Measurements from ENCODE around the gene ATP9B. TPM values are rescaled to one million over a fixed set of nuclear protein-coding genes. Genes with fewer than 3 reads are reported as not detected.

The ATP9B gene
- total and polyA plus RNA-seq, 8 donors, result 29.2 to 41.5 (median 38.3) TPM

DNA sequence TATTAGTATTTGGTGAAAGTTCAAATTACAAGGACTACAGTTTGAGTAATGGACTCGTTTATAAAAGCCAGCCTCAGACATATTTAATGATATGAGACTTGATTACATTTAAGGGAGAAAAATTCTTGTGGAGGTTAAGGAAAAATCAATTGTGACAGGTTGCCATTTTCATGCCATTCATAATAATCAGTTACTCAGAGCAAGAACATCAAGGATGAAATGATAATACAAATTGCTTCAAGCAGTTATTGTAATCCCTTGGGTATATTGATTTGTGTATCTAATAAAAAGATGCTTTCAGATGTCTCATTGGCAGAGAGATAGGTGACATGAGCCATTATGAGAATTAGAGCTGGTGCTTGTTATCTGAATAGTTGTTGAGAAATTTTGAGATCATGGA, 153.6 kb downstream of the ATP9B start:
- H3K4me3 ChIP-seq, result no peak overlapping the region
- ATAC-seq (no peak), DNase-seq (no peak)
- peaks cover 0 to 4% of the 10 kb centered on the region in 2 donors for H3K36me3 ChIP-seq
- intact Hi-C loops (cut with DNase I), result no loop called here
- H3K4me1 ChIP-seq, result peaks cover 0 to 4% of the 10 kb centered on the region in 2 donors
- TF ChIP-seq, protein P1, sequence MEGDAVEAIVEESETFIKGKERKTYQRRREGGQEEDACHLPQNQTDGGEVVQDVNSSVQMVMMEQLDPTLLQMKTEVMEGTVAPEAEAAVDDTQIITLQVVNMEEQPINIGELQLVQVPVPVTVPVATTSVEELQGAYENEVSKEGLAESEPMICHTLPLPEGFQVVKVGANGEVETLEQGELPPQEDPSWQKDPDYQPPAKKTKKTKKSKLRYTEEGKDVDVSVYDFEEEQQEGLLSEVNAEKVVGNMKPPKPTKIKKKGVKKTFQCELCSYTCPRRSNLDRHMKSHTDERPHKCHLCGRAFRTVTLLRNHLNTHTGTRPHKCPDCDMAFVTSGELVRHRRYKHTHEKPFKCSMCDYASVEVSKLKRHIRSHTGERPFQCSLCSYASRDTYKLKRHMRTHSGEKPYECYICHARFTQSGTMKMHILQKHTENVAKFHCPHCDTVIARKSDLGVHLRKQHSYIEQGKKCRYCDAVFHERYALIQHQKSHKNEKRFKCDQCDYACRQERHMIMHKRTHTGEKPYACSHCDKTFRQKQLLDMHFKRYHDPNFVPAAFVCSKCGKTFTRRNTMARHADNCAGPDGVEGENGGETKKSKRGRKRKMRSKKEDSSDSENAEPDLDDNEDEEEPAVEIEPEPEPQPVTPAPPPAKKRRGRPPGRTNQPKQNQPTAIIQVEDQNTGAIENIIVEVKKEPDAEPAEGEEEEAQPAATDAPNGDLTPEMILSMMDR (IDR thresholded peaks at IDR 0.05), result no peak
- H3K9me3 ChIP-seq, result no peaks in the 10 kb centered on the region
- no peaks in the 10 kb centered on the region for H3K27me3 ChIP-seq
- no peak overlapping the region for H3K27ac ChIP-seq

DNA sequence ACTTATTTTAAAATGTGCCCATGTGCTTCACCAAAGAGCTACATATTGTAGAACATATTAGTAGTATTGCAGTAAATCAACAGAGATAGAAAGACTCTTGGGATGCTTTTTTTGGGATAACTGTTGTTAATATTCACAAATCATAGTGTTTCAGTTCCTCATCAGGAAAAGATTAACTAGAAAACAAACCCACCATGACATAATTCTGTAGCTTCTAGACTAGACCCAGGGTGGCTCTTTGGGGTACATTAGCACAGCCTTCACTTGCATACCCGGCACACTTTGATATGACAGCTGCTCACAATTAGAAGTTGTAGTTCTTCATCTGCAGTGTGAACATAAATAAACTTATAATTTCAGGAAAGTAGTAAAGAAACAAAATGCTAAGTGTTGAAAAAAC, 154.2 kb downstream of the ATP9B start:
- H3K27me3 ChIP-seq, result no peaks in the 10 kb centered on the region
- no peak overlapping the region for H3K4me3 ChIP-seq
- TF ChIP-seq, protein P1 (IDR thresholded peaks at IDR 0.05), result no peak
- no peaks in the 10 kb centered on the region for H3K9me3 ChIP-seq
- no peak for DNase-seq
- ATAC-seq, result no peak
- no peaks in the 10 kb centered on the region for H3K36me3 ChIP-seq
- H3K27ac ChIP-seq, result no peak overlapping the region
- H3K4me1 ChIP-seq, result peaks cover 0 to 3% of the 10 kb centered on the region in 2 donors
- intact Hi-C loops (cut with DNase I), result no loop called here

DNA sequence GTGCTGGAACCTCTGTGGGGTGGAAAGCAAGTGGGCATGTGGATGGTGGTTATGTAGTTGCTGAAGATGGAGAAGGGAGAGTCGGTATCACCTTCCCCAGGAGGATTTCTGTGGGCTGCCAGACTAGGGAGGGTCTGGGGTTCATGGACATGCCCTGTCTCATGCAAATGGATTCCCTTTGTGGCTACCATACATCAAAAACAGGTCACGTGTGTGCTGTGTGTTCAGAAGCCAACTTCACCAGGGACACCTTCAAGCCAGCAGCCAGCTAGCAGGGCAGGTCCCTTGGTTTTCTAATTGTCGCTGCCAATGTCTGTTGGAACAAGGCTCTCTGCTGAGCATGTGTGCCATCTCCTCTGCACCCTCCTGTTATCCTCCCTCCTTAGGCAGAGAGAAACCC, 155.2 kb downstream of the ATP9B start:
- Histone ChIP-seq H3K27ac (no peak overlapping the region), H3K4me3 (no peak overlapping the region), H3K36me3 (no peaks in the 10 kb centered on the region), H3K9me3 (no peaks in the 10 kb centered on the region), H3K27me3 (no peaks in the 10 kb centered on the region), H3K4me1 (no peaks in the 10 kb centered on the region)
- TF ChIP-seq, protein P1 (IDR thresholded peaks at IDR 0.05), result no peak
- no peak for ATAC-seq
- DNase-seq, result no peak
- intact Hi-C loops (cut with DNase I), result no loop called here

DNA sequence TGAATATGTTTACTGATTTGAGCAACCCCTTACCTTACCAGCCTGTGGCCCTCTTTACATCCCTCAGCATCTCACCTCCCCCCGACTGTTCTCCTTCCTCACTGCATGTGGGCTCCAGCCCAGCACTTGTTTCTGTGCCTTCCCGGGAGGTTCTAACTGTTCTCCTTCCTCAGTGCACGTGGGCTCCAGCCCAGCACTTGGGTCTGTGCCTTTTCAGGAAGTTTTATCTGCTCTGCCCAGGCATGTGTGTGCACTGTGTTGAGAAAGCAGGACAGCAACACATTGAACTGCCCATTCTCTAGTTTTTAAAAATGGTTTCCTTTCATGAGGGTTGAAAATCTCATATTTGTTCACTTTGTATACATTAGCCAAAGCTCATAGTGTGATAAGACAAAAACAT, 158.4 kb downstream of the ATP9B start:
- no peaks in the 10 kb centered on the region for H3K36me3 ChIP-seq
- TF ChIP-seq, protein P1 (IDR thresholded peaks at IDR 0.05), result no peak
- ATAC-seq (no peak), DNase-seq (no peak)
- no peak overlapping the region for H3K27ac ChIP-seq
- H3K9me3 ChIP-seq, result no peaks in the 10 kb centered on the region
- no peaks in the 10 kb centered on the region for H3K27me3 ChIP-seq
- no peak overlapping the region for H3K4me3 ChIP-seq
- H3K4me1 ChIP-seq, result no peaks in the 10 kb centered on the region
- intact Hi-C loops (cut with DNase I), result no loop called here

DNA sequence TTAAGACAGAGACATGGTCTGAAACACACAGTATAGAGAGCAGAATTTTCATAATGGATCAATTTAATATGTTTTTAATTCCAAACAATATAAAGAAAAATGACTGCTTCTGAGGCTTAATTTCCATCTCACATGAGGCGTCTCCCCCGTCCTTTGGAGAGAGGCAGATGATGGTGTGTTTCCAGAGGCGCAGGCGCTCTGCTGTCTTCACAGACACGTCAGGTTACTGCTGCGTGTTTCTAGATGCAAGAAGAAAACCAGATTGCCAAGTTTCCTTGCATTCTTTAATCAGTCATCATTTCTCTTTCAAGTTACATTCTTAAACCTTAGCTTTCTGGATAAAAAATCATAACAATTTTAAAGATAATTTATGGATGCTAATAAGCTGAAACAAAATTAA, 160.2 kb downstream of the ATP9B start:
- H3K27ac ChIP-seq, result no peak overlapping the region
- TF ChIP-seq, protein P1 (IDR thresholded peaks at IDR 0.05), result no peak
- intact Hi-C loops (cut with DNase I), result no loop called here
- DNase-seq, result no peak
- no peaks in the 10 kb centered on the region for H3K27me3 ChIP-seq
- ATAC-seq, result no peak
- H3K4me1 ChIP-seq, result no peaks in the 10 kb centered on the region
- H3K36me3 ChIP-seq, result no peaks in the 10 kb centered on the region
- no peak overlapping the region for H3K4me3 ChIP-seq
- no peaks in the 10 kb centered on the region for H3K9me3 ChIP-seq
